ENCODE data around the gene ADAMTS2.

Gene ADAMTS2

GRCh38 chr5:179235416-179236400 is 109.6 kb downstream of the ADAMTS2 start:
- no peak for DNase-seq (ENCODE audit: low read depth in 1 of 2, low spot score in 1 of 2)

DNA sequence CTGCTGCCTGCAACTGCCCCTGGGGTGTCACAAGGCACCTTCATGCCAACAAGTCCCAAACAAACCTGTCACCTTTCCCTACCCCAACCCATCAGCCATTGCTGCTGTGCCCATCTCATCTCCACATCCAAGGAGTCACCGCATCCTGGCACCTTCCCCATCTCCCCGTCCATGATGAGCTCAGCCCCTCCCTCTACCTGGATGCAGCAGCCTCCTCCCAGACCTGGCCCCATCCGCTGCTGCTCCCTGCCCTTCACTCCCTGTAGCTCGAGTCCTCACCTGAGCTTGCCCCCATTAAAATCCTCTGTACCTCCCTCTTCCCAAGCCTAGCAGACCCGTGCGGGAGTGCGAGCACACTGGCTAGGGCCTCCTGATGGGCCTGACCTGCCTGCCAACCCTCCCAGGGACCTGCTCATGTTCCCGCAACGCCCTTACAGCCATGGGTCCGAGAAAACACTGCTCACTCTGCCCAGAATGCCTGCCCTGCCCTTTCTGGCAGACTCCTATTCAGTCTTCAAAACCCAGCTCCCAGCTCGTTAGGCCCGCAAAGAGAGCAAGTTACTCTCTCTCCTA is 110.6 kb downstream of the ADAMTS2 start:
- DNase-seq (ENCODE audit: low read depth in 1 of 2, low spot score in 1 of 2) = no peak

DNA sequence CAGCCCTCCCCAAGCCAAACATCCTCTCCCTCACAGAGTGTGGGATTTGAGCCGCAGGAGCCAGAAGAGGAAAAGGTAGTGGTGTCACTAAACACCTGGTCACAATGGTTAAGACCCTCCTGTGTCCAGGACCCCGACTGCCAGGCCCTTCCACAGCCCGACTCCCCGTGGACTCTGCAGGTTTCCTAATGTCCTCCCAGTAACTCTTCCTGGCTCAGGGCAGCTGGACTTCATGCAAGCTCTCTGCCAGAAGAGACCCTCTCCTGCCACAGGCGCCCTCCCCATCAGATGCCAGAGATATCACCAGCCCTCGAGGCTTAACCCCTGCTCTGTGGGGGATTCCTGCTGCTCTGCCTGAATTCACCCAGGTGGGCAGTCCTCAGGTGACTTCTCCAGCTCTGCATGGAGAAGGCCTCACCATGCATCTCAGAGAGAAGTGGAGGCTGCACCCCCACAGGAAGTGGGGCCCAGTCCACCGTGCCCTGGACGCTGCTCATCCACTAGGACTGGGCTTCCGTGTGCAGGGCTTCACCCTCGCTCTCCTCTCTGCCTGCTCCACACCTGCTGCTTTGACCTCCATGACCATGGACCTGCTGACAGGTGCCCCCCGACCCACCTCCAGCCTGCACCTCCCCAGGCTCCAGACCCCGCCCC is 111.2 kb downstream of the ADAMTS2 start:
- no peak for DNase-seq (ENCODE audit: low read depth in 1 of 2, low spot score in 1 of 2)

DNA sequence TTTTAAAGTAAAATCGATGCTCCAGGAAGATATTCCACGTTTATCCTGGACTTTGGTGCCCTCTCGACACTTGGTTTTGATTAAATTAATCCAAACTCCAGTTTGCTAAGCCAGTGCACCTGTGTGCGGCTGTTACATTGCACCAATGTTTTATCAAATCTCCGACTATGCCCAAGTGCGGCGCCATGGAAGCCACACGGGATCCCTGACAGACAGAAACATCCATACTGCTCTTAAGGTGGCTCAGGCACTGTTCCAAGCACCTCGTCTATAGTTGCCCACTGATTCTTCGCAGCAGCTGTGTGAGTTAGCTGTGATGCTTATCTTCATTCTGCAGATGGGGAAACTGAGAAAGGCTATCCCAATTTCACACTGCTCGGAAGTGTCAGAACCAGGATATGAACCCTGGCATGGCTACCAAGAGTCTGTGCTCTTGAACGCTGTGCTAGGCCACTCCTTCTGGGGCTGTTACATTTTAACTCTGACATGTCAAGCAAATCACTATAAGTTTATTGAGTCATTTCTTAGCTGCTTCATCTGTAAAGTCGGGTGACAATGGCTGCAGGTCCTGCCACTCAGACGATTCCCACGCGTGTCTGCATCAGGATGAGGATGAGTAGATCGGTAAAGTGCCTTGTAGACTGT is 113.0 kb downstream of the ADAMTS2 start:
- no peak for DNase-seq (ENCODE audit: low read depth in 1 of 2, low spot score in 1 of 2)

- DNase-seq (ENCODE audit: low read depth in 1 of 2, low spot score in 1 of 2) = no peak
These were observed 114.0 kb downstream of the ADAMTS2 start for GRCh38 chr5:179231309-179231708.

- no peak for DNase-seq (ENCODE audit: low read depth in 1 of 2, low spot score in 1 of 2)
These were observed 115.2 kb downstream of the ADAMTS2 start for GRCh38 chr5:179230061-179230461.

DNA sequence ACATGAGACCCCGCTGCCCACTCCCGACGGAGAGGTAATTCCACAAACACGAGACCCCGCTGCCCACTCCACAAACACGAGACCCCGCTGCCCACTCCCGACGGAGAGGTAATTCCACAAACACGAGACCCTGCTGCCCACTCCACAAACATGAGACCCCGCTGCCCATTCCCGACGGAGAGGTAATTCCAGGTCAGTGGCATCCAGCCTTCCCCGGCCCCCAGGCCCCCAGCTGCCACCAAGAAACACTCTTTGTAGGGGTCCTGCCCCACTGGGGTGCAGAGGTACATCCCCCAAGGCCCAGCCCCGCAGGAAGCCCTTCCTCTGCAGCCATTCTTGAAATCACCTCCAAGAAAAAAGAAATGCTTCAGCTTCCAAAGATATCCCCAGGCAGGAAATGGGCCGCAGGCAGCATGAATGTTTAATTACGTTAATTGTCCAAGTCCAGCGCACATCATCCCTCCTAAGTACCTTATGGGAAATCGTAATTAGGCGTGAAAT is 115.9 kb downstream of the ADAMTS2 start:
- no peak for DNase-seq (ENCODE audit: low read depth in 1 of 2, low spot score in 1 of 2)

GRCh38 chr5:179228341-179229121 is 116.7 kb downstream of the ADAMTS2 start:
- DNase-seq (ENCODE audit: low read depth in 1 of 2, low spot score in 1 of 2) = no peak

DNA sequence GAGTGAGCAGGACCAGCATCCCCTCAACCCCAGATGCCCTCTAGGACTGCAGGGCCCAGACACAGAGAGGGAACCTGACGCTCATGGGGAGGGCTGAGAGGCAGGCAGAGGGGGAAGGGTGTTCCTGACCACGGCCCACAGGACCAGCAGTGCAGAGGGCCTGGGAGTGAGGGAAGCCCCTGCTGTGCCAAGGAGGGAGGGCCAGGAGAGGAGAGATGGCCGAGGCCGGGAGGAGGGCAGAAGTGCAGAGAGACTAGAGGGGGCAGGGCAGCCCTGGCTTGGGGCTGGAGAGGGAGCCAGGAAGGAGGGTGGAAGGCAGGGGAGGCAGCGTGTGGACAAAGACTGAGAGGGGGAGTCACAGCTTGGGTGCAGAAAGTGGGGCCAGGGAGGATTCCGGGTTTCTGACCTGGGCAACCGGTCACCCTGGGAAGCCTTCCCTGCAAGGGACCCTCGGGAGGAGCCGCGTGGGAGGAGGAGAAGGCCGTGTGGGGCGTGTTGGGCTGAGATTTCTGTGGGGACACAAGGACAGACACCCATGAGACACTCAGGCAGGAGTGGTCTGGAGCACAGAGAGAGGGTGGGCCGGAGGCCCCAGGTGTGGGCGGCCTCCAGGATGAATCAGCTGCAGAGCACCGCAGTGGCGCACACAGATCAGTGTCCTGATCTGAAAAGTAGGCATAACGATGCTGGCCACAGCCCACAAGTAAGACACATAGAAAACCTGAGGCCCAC is 117.5 kb downstream of the ADAMTS2 start:
- no peak for DNase-seq (ENCODE audit: low read depth in 1 of 2, low spot score in 1 of 2)

DNA sequence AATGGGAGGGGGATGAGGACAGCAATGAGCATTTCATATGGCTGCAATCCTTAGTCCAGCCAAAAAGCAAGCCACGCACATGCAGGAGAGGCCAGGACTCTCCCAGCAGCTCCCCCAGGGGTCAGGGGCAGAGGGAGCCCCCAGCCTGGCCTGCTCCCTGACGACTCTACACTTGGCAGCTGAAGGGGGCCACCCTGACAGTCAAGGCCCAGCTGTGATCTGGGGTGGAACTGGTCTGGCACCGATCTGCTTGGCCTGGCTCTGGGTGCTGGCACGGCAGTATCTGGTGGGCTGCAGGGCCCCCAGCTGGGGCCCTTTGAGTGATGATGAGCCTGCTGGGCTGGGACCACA is 118.1 kb downstream of the ADAMTS2 start:
- DNase-seq (ENCODE audit: low read depth in 1 of 2, low spot score in 1 of 2) = no peak

- no peak for DNase-seq (ENCODE audit: low read depth in 1 of 2, low spot score in 1 of 2)
These were observed 118.6 kb downstream of the ADAMTS2 start for GRCh38 chr5:179226696-179227095.

GRCh38 chr5:179225387-179225786 is 119.9 kb downstream of the ADAMTS2 start:
- no peak for DNase-seq (ENCODE audit: low read depth in 1 of 2, low spot score in 1 of 2)

DNA sequence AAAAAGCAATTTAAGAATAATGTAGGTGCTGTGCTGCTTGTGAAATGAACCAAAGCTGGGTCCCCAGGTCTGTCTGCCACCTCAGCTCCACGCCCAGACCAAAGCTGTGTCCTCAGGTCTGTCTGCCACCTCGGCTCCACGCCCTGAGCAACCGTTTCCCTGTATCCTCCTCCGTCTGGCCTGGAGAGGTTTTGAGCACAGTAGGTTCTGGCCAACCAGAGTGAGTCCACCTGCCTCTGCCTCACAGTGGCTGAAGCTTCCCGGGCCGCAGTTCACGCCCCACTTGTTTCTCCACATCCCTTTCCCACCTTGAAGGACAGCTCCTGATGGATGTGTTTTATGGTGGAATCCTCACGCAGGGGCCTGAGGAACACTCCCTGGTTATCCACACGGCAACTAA is 120.5 kb downstream of the ADAMTS2 start:
- DNase-seq (ENCODE audit: low read depth in 1 of 2, low spot score in 1 of 2) = no peak

- DNase-seq (ENCODE audit: low read depth in 1 of 2, low spot score in 1 of 2) = no peak
These were observed 121.3 kb downstream of the ADAMTS2 start for GRCh38 chr5:179223961-179224360.

DNA sequence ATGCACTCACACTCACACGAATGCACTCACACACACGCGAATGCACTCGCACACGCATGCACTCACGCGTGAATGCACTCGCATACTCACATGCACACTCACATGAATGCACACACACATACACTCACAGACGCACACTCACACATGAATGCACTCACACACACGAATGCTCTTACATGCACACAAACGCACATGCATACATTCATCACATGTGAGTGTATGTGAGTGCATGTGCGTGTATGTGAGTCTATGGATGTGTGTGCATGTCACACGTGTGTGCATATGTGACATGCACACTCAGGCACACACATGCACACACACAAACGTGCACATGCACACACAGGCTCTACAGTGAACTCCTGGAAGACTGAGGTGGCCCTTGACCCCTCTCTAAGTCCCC is 121.7 kb downstream of the ADAMTS2 start:
- DNase-seq (ENCODE audit: low read depth in 1 of 2, low spot score in 1 of 2) = no peak

- no peak for DNase-seq (ENCODE audit: low read depth in 1 of 2, low spot score in 1 of 2)
These were observed 122.8 kb downstream of the ADAMTS2 start for GRCh38 chr5:179222246-179223017.

GRCh38 chr5:179221877-179222220 is 123.4 kb downstream of the ADAMTS2 start:
- no peak for DNase-seq (ENCODE audit: low read depth in 1 of 2, low spot score in 1 of 2)

GRCh38 chr5:179221196-179221876 is 123.9 kb downstream of the ADAMTS2 start:
- DNase-seq (ENCODE audit: low read depth in 1 of 2, low spot score in 1 of 2) = no peak

GRCh38 chr5:179220716-179221115 is 124.5 kb downstream of the ADAMTS2 start:
- DNase-seq (ENCODE audit: low read depth in 1 of 2, low spot score in 1 of 2) = no peak
